DMS79 treated with DMSO at 0.1 percent for 48 hours (cell line): ENCODE data around the gene PRPSAP1.
"Not testable (repeated sequence)": the region's sequence is repeated elsewhere in the genome, so short reads cannot be mapped to it uniquely, and the experiment has no call there.

Experiments
- DNase-seq: peaks from one replicate; lab custom pipeline; 2025; lab: John Stamatoyannopoulos, UW

The PRPSAP1 gene

DNA sequence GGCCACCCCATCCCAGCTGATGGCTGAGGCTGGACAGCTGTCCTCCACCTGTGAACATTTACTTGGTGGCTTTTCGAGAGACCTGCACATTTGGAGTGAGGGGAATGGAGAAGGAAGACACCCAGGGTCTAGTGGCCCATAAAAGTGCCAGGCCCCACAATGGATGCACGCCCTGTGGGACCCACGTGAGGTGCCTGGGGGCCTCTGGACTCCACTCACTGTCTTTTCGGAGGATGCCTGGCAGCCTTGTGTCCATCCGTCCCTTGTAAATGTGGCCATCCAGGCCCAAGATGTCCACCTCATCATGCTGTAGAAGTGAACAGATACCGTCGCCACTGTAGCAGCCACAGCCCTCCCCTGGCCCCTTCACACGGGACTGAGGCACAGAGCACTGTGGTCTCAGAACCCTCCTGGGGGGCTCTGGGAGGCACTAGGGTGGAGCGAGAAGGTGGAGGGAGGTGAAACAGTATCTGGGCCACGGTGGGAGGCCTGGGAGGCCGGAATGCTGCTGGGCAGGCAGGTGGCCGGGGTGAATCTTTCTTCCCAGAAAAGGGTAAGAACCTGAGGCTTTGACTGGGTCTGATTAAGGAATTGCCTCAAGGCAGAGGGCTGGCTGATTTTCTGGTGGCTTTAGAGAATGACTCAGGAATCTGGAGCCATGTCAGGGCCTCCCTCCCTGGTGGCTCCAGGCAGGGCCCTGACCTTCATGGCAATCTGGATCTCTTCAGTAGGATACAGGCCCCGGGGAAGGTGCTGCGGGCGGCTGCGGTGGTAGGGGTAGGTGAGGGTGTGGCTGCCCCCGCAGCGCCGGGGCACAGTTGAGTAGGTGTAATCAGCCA lies 77.0 kb downstream of the PRPSAP1 start:
- DNase-seq, result no peak

DNA sequence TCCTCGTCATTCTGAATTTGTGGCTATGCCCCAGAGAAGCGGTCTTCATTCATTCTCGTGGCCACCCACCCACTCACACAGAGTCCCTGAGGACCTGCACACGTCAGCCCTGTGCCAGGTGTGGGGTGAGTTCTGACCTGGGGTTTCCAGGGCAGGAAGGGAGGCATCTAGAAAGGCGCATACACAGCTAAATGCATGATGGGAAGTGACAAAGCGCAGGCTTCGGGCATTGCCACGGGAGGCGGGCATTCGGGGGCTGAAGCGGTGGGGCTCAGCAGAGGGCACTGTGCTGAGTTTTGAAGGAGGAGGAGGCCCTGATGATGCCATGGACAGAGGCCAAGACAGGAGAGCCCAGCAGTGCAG lies 77.7 kb downstream of the PRPSAP1 start:
- no peak for DNase-seq

DNA sequence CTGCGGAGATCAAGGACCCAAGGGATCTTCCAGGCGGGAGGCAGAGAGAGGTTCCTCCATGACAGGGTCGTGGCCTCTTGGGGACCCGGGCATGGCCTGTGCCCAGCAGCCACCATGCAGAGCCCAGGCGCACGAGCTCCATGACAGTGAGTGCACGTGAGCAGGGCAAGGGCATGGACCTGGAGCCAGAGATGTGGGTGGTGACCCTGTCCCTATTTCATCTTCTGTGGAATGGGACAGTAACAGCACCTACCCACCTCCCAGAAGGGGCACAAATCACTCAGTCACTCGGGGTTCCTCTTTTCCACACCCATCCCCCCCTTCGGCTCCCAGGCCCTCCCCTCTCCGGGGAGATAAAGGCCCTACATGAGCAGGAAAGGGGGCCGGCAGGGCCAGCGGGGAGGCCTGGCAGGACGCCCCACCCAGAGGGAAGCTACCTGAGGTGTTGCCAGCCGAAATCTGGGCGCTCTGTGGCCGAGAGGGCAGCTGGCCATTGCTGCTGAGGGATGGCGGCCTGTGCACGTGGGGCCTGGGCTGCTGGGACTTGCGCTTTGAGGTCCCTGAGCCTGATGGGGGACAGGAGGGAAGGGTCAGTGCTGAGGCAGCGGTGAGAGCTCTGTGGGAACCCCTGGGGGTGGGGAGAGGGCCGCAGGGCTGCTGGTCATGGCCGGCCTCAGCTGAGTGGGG lies 78.2 kb downstream of the PRPSAP1 start:
- no peak for DNase-seq

DNA sequence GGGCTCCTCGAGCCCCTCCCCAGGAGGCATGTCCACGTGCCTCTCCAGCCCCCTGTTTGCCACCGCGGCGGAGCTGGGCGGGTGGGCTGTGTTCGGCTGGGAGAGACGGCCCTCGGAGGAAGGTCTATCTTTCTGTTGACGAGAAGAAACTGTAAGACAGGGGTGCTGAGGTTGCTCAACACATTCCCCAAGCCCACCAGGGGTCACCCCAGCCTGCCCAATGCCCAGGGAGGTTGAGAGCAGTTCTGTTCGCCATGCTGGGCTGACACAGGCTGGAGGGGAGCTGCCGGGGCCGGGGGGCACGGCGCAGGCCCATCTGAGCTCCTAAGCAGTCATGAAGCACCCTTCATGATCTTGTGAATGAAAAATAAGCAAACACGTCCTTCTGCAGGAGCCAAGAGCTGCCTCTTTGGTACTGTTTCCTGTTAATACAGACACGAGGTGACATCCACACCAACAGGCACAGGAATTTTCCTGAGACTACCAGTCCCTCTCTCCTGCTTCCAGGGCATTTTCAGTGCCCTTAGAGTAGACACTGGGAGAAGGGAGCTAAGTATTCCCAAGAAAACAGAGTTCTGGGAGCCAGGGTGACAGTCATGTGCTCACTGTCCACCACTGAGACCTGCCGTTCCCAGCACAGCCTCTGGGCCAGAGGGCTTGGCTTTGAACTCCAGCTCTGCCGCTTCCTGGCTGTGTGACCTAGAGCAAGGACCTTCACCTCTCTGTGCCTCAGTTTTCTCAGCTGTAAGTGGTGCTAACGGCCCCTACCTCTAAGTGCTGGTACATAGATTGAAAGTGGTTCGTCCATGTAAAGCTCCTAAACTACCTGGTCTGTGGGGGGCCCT lies 79.4 kb downstream of the PRPSAP1 start:
- DNase-seq, result no peak

DNA sequence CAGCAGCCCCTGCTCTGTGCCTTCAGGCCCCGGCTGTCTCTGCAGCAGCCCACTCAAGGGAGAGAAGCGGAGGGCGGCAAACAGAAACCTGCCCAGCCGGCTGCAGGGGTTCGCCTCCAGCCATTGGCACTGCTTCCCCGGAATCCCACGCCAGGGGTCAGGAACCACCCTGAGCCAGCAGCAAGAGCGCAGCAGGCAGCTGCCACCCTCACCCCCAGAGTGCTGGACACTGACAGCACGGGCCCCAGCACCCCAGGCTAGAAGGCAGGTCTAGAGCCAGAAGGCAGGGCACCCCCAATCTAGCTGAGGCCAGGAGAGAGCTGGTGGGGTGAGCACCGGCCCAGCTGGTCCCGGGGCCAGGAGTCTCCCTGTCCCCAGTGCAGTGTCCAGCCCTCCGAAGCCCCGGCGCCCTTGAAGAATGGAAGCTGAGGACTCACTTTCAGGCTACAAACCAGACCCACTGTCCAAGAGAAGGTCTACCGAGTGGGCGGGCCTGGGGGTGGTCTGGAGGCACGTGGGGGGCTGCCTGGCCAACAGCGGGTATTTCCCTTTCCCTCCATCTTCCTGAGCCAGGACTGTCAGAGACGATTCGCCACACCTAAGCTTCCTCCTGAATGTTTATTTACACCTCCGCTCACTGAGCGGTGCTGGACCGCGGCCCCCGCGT lies 80.1 kb downstream of the PRPSAP1 start:
- no peak for DNase-seq

DNA sequence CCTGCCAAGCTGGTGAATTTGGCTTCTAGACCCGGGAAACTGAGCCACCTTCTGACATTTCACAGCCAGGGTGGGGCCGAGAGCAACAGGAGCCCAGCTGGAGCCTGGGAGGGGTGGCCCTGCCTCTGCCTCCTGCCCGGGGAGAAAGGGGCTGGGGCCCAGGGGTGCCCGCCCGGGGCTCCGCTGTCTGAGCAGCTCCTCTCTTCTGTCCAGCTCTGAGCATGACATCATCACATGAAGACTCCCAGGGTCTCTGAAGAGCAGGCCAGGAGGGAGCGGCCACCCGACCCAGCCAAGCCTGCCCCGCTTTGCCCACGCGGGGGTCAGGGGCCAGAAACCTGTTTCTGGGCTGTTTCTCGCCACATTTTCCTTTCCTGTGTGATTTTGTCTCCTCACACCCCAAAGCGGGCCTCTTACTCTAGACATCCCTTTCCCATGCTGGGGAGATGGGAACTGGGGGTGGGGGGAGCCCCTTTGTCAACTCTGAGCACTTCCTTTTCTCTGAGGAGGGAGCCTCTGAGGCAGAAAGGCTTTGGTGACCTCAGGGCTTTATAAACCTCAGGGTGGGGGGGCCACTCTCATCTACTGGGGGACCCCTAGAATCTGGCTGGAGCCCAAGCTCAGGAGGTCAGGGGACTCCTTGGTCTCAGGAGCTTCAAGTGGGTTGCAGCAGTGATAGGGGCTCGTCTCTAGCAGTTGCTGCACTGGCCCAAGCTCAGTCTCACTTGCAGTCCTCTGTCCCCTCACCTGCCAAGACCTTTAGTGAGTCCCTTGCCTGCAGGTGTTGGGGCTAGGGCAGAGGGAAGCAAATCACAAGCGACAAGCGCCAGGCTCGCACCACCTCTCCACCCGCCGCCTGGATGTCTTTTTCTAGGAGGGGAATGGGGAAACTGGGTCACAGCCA lies 80.9 kb downstream of the PRPSAP1 start:
- no peak for DNase-seq

DNA sequence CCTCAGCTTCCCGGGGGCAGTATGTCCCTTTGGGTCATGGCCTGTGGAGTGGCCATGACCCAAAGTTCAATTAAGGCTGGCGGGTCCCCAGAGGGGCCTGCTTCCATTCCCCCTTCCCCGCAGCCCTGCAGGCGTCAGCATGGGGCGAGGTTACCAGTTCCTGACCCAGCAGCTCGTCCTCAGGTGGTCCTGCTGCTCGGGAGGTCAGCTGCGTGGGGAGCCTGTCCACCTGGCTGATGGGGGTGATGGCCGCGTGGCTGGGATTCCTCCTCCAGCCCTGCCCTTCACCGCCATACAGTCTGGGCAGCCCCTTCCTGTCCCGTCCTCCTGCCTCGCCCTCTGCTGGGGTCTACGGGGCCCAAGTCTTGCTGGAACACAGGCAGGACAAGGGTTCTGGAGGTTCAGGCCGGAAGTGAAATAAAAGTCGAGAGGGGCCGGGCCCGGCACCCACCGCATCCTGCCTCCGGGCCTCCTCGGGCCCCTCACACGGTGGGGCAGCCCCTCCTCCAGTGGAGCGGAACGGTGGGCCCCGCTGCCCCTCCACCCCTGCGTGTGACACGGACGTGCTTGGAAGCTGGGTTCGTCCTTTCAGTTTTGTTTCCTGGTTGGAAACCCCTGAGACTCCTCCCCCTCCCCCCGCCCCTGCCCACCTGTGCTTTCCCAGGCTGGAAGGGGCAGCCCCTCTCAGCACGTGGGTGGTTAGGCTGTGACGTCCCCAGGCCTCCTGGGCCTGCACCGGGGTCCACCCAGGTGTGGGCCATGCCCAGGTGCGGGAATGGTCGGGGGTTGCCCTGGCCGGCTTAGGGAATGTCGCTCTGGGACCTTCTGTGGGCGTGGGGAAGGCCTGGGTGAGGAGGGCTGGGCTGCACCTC lies 81.8 kb downstream of the PRPSAP1 start:
- DNase-seq, result no peak

DNA sequence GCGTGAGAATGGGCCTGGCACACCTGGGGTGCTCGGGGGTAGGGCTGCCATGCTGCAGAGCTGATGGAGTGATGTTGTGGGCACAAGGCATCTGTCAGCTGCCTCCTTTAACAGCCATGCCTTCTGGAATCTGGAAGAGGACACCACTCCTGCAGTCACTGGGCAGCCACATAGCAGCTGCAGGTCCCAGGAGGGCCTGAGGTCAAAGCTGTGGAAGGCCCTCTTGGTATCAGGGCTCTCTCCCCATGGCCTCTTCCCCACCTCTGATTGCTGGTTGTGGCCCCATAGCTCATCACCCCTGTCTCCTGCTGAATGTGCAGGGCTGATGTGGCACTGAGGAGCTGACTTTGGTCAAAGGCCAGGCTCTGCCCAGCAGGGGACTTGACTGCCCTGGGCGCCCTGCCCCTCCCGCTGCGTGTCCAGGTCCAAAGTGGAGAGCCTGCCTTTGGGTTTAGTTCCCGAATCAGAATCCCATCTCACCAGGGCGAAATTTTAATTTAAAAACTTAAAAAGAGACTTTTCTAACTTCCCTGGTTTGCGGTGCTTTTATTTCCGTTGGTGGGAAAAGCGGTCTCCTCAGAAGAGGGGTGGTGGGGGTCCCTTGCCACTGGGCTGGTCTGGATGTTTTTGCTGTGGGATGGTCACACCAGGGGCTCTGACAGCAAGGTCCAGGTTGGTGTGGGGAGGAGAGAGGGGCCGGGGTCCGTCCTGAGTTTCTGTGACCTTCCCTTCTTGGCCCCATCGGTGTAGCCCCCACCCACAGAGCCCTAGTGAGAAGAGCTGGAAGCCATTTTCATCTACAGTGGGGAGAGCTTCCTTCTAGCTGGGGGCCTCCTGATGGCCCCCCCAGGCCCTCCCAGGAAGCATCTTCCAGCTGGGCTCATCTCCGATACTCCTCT lies 82.7 kb downstream of the PRPSAP1 start:
- DNase-seq, result no peak

DNA sequence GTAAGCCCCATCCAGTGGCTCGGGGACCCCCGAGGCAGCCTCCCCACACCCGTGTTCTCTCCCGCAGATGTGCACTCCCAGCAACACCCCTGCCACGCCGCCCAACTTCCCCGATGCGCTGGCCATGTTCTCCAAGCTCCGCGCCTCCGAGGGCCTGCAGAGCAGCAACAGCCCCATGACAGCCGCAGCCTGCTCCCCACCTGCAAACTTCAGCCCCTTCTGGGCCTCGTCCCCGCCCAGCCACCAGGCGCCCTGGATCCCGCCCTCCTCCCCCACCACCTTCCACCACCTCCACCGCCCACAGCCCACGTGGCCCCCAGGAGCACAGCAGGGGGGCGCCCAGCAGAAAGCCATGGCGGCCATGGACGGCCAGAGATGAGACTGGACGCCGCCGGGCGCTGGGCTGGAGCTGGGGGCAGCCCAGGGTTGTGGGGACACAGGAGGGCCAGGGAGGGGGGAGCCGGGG lies 83.6 kb downstream of the PRPSAP1 start:
- no peak for DNase-seq

DNA sequence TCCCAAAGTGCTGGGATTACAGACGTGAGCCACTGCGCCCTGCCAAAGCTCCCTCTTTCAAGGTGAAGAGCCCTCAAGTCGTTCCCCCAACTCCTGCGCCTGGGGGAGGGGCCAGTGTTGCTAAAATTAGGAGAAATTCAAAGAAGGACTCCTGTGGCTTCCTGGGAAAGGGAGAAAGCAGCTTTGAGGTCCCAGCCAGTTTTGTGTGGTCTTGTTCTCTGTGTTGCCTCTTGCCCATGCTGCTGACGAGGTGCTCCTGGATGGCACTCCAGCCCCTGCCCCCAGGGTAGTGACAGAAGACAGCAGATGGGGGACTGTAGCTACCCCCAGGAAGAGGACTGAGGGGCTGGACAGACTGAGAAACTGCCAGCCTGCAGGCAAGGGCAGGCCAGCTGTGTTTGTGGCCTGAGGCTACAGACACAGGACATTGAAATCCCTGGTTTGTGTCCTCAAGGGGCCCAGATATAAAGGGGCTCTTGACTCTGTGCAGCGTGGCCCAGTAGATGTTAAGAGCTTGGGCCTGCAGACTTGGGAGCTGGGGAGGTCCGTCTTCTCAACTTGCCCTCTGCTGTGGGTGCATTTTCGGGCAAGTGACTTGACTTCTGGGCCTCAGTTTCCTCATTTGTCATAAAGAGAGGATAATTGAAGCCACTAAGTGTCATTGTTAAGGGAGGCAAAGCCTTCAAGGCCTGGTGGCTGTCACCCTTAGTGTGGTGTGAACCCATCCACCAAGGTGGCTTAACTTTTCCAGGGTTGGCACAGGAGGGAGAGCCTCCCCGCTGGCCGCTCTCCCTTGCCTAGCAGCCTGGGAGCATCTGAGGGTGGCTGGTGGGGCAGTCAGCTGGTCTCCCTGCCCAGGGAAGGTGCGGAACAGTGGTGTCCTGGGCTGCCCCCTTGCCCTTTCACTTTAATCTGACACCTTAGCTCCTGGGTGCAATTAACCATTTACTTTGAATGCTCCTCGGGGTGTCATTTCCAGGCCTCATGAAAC lies 84.4 kb downstream of the PRPSAP1 start:
- DNase-seq, result no peak

DNA sequence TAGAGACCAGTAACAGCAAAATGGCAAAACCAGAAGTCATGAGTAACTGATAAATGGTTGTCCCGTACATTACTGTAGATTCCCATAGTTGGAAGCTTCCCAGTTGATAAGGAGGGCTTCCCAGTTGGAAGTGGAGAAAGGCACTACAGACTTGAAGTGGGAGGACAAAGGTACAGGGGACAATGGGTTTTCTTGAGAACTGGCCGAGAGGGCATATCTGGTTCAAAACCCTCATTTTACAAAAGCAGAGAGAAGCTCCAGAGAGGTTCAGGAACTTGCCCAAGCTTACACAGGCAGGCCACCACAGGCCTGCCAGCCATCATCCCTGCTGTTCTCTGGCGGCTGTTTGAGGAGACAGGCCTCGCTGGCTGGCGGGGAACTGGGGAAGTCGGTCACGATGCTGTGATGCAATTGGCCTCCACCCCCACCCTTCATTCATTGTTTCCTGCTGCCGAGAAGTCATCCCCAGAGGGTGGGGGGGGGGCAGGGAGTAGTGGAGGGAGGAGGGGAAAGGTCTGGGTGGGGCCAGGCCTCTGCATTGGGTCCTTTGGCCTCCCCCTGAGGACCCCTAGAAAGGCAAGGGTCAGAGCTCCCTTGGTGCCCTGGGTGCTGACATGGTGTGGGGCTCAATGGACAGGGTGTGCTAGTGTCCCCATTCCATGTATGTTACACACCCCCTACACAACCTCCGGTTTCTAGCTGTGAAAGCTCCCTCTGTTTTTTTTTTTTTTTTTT lies 85.5 kb downstream of the PRPSAP1 start:
- DNase-seq, result no peak

DNA sequence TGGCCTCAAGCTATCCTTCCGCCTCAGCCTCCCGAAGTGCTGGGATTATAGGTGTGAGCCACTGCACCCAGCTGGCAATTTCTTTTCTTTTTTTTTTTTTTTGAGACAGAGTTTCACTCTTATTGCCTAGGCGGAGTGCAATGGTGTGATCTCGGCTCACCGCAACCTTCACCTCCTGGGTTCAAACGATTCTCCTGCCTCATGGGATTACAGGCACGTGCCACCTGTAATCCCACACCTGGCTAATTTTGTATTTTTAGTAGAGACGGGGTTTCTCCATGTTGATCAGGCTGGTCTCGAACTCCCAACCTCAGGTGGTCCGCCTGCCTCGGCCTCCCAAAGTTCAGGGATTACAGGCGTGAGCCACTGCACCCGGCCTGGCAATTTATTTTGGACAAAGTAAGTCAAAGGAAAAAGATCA lies 86.1 kb downstream of the PRPSAP1 start:
- not testable (repeated sequence) for DNase-seq

DNA sequence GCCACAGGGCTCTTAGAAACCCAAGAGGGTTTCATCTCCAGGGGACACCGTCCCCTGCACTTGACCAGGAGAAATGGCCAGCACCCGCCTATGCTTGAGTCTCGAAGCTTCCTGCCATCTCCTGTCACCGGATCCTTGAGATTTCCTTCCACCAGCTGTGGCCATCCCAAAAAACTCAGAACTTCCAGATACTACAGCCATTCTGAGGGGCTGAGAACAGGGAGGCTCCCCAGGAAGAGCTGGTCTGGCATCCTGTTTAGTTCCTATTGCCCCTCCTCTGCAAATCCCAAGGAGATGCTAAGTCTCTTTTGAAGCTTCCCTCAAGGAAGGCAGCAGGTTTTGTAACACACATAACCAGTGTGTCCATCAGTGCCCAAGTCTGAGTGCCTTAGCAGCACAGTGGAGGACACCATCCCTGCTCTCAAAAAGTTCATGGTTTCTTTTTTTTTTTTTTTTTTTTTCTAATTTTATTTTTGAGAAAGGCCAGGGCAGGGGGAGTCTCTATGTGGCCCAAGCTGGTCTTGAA lies 86.6 kb downstream of the PRPSAP1 start:
- no peak for DNase-seq

DNA sequence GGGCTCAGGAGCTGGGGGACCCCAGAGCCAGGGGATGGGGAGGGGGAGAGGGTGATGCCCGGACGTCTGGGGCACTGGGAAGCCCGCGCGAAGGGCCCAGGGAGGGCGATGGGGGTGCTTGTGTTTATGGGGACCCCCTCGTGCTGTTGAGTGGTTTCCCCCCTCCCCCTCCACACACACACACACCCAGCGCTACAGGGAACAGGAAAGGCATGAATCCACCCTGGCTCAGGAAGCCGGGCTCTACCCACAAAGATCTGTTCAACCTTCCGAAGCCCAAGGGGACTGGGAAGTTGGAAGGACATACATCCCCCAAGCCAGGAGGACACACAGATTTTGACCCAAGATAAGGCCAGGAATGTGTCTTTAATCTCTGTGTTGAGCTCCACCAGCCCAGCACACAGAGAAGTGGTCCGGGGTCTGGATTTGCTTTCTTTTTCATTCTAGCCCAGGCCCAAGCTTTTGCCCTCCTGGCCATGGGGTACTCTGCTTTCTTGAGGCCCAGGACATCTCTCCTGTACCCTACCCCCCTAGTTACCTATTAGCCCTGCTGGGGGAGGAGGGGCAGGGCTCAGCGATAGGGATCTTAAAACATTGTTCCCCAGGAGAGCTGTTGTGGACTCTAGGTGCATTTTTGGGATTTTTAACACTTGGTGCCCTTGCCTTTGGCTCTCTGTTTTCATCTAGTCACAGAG lies 87.3 kb downstream of the PRPSAP1 start:
- no peak for DNase-seq

DNA sequence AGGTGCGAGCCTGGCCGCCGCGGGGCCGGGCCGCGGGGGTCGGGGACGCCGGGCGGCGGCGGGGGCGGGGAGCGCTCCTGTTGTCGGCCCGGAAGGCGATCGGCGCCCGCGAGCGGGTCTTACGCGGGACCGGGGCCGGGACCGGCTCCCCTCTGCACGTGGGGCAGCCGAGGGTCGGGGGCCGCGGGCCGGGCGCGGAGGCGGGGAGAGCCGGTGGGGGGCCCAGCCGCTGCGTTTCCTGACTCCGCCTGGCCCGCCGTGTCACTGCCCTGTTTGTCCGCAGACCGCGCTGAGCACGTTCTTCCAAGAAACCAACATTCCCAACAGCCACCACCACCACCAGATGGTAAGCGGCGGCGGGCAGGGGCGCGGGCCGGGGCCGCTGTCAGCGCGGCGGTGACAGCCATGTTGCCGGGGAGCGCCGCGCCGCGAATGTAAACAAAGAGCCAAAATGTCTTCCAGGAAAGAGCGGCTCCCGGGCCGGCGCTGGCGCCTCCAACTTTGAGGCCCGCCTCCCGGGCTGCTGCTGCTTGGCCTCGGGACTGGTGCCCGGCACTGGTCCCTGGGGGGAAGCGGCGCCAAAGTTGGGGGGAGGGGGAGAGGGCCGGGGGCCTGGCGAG lies 88.0 kb downstream of the PRPSAP1 start:
- no peak for DNase-seq
